A549 (cell line): ENCODE results near the gene NR1H2.

Source experiments
- CHD2 ChIP-seq: fragments of 150-350 bp; IDR thresholded peaks from 2 replicates; pipeline ENCODE4 v1.6.1; 2014; ENCODE audit warnings: low read length; ENCODE audit not compliant: partially characterized antibody
- MAFK ChIP-seq: fragments of 450-650 bp; IDR thresholded peaks from 2 replicates; pipeline ENCODE4 v1.6.1; 2014; ENCODE audit not compliant: partially characterized antibody
- RCOR1 ChIP-seq: fragments of 150-350 bp; IDR thresholded peaks from 2 replicates; pipeline ENCODE4 v1.6.1; 2014; ENCODE audit warnings: antibody characterized with exemption, low read length, low read depth
- RFX5 ChIP-seq: fragments of 450-650 bp; IDR thresholded peaks from 2 replicates; pipeline ENCODE4 v1.7.1; 2014; ENCODE audit warnings: antibody characterized with exemption, mild to moderate bottlenecking, moderate library complexity
- TF ChIP-seq, protein P1 (sequence below): fragments of >200 bp; sonication (Bioruptor Twin); formaldehyde crosslinking; IDR thresholded peaks from 3 replicates; pipeline ENCODE4 v1.5.1; 2016

- no peak for TF ChIP-seq RFX5
- TF ChIP-seq RCOR1: no peak
- no peak for TF ChIP-seq CHD2
- TF ChIP-seq, protein P1, sequence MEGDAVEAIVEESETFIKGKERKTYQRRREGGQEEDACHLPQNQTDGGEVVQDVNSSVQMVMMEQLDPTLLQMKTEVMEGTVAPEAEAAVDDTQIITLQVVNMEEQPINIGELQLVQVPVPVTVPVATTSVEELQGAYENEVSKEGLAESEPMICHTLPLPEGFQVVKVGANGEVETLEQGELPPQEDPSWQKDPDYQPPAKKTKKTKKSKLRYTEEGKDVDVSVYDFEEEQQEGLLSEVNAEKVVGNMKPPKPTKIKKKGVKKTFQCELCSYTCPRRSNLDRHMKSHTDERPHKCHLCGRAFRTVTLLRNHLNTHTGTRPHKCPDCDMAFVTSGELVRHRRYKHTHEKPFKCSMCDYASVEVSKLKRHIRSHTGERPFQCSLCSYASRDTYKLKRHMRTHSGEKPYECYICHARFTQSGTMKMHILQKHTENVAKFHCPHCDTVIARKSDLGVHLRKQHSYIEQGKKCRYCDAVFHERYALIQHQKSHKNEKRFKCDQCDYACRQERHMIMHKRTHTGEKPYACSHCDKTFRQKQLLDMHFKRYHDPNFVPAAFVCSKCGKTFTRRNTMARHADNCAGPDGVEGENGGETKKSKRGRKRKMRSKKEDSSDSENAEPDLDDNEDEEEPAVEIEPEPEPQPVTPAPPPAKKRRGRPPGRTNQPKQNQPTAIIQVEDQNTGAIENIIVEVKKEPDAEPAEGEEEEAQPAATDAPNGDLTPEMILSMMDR: no peak
- TF ChIP-seq MAFK: no peak
Observed at GRCh38 chr19:50416034-50416977, 40.0 kb downstream of the NR1H2 start.
